GM10266 (cell line): ENCODE data around the gene EFCAB6.

Experiments used
- DNase-seq: peaks from one replicate; pipeline ENCODE4 v3.0.0; 2012; ENCODE audit errors: extremely low spot score
- CTCF ChIP-seq: IDR thresholded peaks from 2 replicates; pipeline ENCODE4 v1.5.1; 2012; ENCODE audit warnings: mild to moderate bottlenecking, low read depth; ENCODE audit not compliant: control insufficient read depth, insufficient read depth; ENCODE audit errors: missing control alignments

EFCAB6 gene

GRCh38 chr22:43622886-43623285 lies 189.2 kb downstream of the EFCAB6 start:
- DNase-seq, result no peak
- no peak for TF ChIP-seq CTCF

- TF ChIP-seq CTCF, result no peak
- DNase-seq, result no peak
Measured at GRCh38 chr22:43620197-43620596, 191.9 kb downstream of the EFCAB6 start.

- DNase-seq, result no peak
- no peak for TF ChIP-seq CTCF
Measured at GRCh38 chr22:43618517-43618916, 193.6 kb downstream of the EFCAB6 start.

GRCh38 chr22:43616645-43617044 lies 195.5 kb downstream of the EFCAB6 start:
- DNase-seq, result no peak
- no peak for TF ChIP-seq CTCF

- no peak for DNase-seq
- no peak for TF ChIP-seq CTCF
Measured at GRCh38 chr22:43600265-43600664, 211.8 kb downstream of the EFCAB6 start.

GRCh38 chr22:43592476-43592875 lies 219.6 kb downstream of the EFCAB6 start:
- no peak for DNase-seq
- TF ChIP-seq CTCF, result no peak

GRCh38 chr22:43591380-43591779 lies 220.7 kb downstream of the EFCAB6 start:
- TF ChIP-seq CTCF, result no peak
- no peak for DNase-seq
